SK-N-SH treated with all-trans-retinoic acid at 6 μM for 48 hours (cell line): ENCODE measurements around the gene CDH1.

Experiments
- ATAC-seq: fragments of 200-7000 bp; cut with Tn5 transposase; 3 replicates; pipeline ENCODE4 v1.9.1; 2020; ENCODE audit warnings: mild to moderate bottlenecking, moderate library complexity
- ARNTL ChIP-seq: fragments of 450-650 bp; formaldehyde crosslinking; IDR thresholded peaks from 2 replicates; pipeline ENCODE4 v1.5.0; 2020; ENCODE audit warnings: low read depth, mild to moderate bottlenecking, moderate library complexity, borderline replicate concordance
- CREB5 ChIP-seq: fragments of 250-450 bp; sonication (Bioruptor Pico); IDR thresholded peaks from 2 replicates; pipeline ENCODE4 v1.5.1; 2020; ENCODE audit warnings: low read depth, mild to moderate bottlenecking, moderate library complexity
- CSDC2 ChIP-seq: fragments of 250-450 bp; sonication (Bioruptor Pico); IDR thresholded peaks from 2 replicates; pipeline ENCODE4 v1.5.0; 2020; ENCODE audit warnings: mild to moderate bottlenecking, moderate library complexity
- CSRNP3 ChIP-seq: fragments of 250-450 bp; sonication (Bioruptor Pico); IDR thresholded peaks from 2 replicates; pipeline ENCODE4 v1.5.1; 2021; ENCODE audit warnings: mild to moderate bottlenecking, moderate library complexity
- ESRRG ChIP-seq: fragments of 250-450 bp; sonication (Bioruptor Pico); IDR thresholded peaks from 2 replicates; pipeline ENCODE4 v1.6.1; 2021; ENCODE audit warnings: mild to moderate bottlenecking
- GLIS3 ChIP-seq: fragments of 250-450 bp; sonication (Bioruptor Pico); IDR thresholded peaks from 2 replicates; pipeline ENCODE4 v1.5.0; 2020; ENCODE audit warnings: mild to moderate bottlenecking, moderate library complexity
- ISL1 ChIP-seq: fragments of 250-450 bp; sonication (Bioruptor Pico); IDR thresholded peaks from 2 replicates; pipeline ENCODE4 v2.1.2; 2022; ENCODE audit warnings: mild to moderate bottlenecking, moderate library complexity
- OSR1 ChIP-seq: fragments of 250-450 bp; sonication (Bioruptor Pico); IDR thresholded peaks from 2 replicates; pipeline ENCODE4 v1.8.0; 2022; ENCODE audit warnings: moderate library complexity, mild to moderate bottlenecking, inconsistent platforms
- PATZ1 ChIP-seq: fragments of 250-450 bp; sonication (Bioruptor Pico); IDR thresholded peaks from 2 replicates; pipeline ENCODE4 v1.8.0; 2020; ENCODE audit warnings: mild to moderate bottlenecking, moderate library complexity, borderline replicate concordance
- POU6F1 ChIP-seq: fragments of 250-450 bp; sonication (Bioruptor Pico); IDR thresholded peaks from 2 replicates; pipeline ENCODE4 v1.8.0; 2021; ENCODE audit warnings: low read depth, mild to moderate bottlenecking, moderate library complexity, borderline replicate concordance
- PPARA ChIP-seq: fragments of 250-450 bp; sonication (Bioruptor Pico); IDR thresholded peaks from 2 replicates; pipeline ENCODE4 v1.5.0; 2020; ENCODE audit warnings: mild to moderate bottlenecking, borderline replicate concordance
- RARB ChIP-seq: fragments of 250-450 bp; sonication (Bioruptor Pico); IDR thresholded peaks from 2 replicates; pipeline ENCODE4 v1.8.0; 2021; ENCODE audit warnings: mild to moderate bottlenecking, moderate library complexity
- SNAI2 ChIP-seq: fragments of 250-450 bp; sonication (Bioruptor Pico); IDR thresholded peaks from 2 replicates; pipeline ENCODE4 v1.5.0; 2020; ENCODE audit warnings: mild to moderate bottlenecking, moderate library complexity
- TOX ChIP-seq: fragments of 250-450 bp; sonication (Bioruptor Pico); IDR thresholded peaks from 2 replicates; pipeline ENCODE4 v1.8.0; 2021; ENCODE audit warnings: mild to moderate bottlenecking, moderate library complexity, borderline replicate concordance
- TSHZ2 ChIP-seq: fragments of 250-450 bp; sonication (Bioruptor Pico); IDR thresholded peaks from 2 replicates; pipeline ENCODE4 v1.5.0; 2020; ENCODE audit warnings: mild to moderate bottlenecking, moderate library complexity
- ZC3H10 ChIP-seq: fragments of 250-450 bp; sonication (Bioruptor Pico); IDR thresholded peaks from 2 replicates; pipeline ENCODE4 v1.5.1; 2021; ENCODE audit warnings: mild to moderate bottlenecking, moderate library complexity
- ZFP3 ChIP-seq: fragments of 250-450 bp; sonication (Bioruptor Pico); IDR thresholded peaks from 2 replicates; pipeline ENCODE4 v1.5.0; 2020; ENCODE audit warnings: mild to moderate bottlenecking, moderate library complexity
- ZFP30 ChIP-seq: fragments of 450-650 bp; formaldehyde crosslinking; IDR thresholded peaks from 2 replicates; pipeline ENCODE4 v1.5.0; 2022; ENCODE audit warnings: mild to moderate bottlenecking, moderate library complexity
- ZNF565 ChIP-seq: fragments of 450-650 bp; formaldehyde crosslinking; conservative IDR thresholded peaks from 2 replicates; pipeline ENCODE4 v1.5.0; 2020; ENCODE audit warnings: low read depth, mild to moderate bottlenecking, moderate library complexity
- ZNF8 ChIP-seq: fragments of 450-650 bp; formaldehyde crosslinking; IDR thresholded peaks from 2 replicates; pipeline ENCODE4 v1.5.0; 2020; ENCODE audit warnings: mild to moderate bottlenecking, moderate library complexity

The CDH1 gene

GRCh38 chr16:68749432-68749831 lies 12.3 kb downstream of the CDH1 start:
- ATAC-seq, result no peak

GRCh38 chr16:68750193-68750695 lies 13.2 kb downstream of the CDH1 start:
- no peak for TF ChIP-seq GLIS3 (CRISPR knock-in tag)
- TF ChIP-seq, all 23 proteins: peak for 0

More at GRCh38 chr16:68749432-68749831, 12.3 kb downstream of the CDH1 start:
- TF ChIP-seq ZNF565 (CRISPR knock-in tag), result no peak
- no peak for TF ChIP-seq ZFP3 (CRISPR knock-in tag)
- TF ChIP-seq ISL1 (CRISPR knock-in tag), result no peak
- TF ChIP-seq CSRNP3 (CRISPR knock-in tag), result no peak
- no peak for TF ChIP-seq OSR1
- no peak for TF ChIP-seq ZFP30 (CRISPR knock-in tag)
- no peak for TF ChIP-seq PPARA (CRISPR knock-in tag)
- TF ChIP-seq CREB5 (CRISPR knock-in tag), result no peak
- no peak for TF ChIP-seq TSHZ2 (CRISPR knock-in tag)
- no peak for TF ChIP-seq RARB (CRISPR knock-in tag)
- TF ChIP-seq PATZ1 (CRISPR knock-in tag), result no peak
- TF ChIP-seq TOX (CRISPR knock-in tag), result no peak
- TF ChIP-seq ESRRG (CRISPR knock-in tag), result no peak

GRCh38 chr16:68751160-68751559 lies 14.1 kb downstream of the CDH1 start:
- ATAC-seq, result no peak
- TF ChIP-seq ZNF565 (CRISPR knock-in tag), result no peak
- TF ChIP-seq POU6F1, result no peak
- no peak for TF ChIP-seq GLIS3 (CRISPR knock-in tag)
- TF ChIP-seq, all 23 proteins: peak for 0

More at GRCh38 chr16:68750193-68750695, 13.2 kb downstream of the CDH1 start:
- no peak for ATAC-seq

- no peak for ATAC-seq
- TF ChIP-seq PPARA (CRISPR knock-in tag) (no peak), ESRRG (CRISPR knock-in tag) (no peak), POU6F1 (no peak), SNAI2 (no peak), ZC3H10 (CRISPR knock-in tag) (no peak), ZNF8 (no peak), ISL1 (CRISPR knock-in tag) (no peak), ZFP3 (CRISPR knock-in tag) (no peak), PATZ1 (CRISPR knock-in tag) (no peak), GLIS3 (CRISPR knock-in tag) (no peak), CSDC2 (CRISPR knock-in tag) (no peak), OSR1 (no peak), CSRNP3 (CRISPR knock-in tag) (no peak), TOX (CRISPR knock-in tag) (no peak), ARNTL (no peak), ZNF565 (CRISPR knock-in tag) (no peak)
These were observed 15.5 kb downstream of the CDH1 start for GRCh38 chr16:68752602-68753001.
